ENCODE measurements around the gene GABRP.

- TF ChIP-seq ZNF274 (IDR thresholded peaks at IDR 0.05; ENCODE audit: low read depth, low read length) (no peak), SUZ12 (IDR thresholded peaks at IDR 0.05; ENCODE audit: extremely low read depth, insufficient read depth, insufficient read length) (no peak)
Observed at GRCh38 chr5:170846846-170847245, 63.3 kb downstream of the GABRP start.
